ENCODE data around the gene BRPF3. TPM values are rescaled to one million over a fixed set of nuclear protein-coding genes. Genes with fewer than 3 reads are reported as not detected.

BRPF3 gene
- total RNA-seq, 1 experiment from 2014 or later, result 49.6 TPM

DNA sequence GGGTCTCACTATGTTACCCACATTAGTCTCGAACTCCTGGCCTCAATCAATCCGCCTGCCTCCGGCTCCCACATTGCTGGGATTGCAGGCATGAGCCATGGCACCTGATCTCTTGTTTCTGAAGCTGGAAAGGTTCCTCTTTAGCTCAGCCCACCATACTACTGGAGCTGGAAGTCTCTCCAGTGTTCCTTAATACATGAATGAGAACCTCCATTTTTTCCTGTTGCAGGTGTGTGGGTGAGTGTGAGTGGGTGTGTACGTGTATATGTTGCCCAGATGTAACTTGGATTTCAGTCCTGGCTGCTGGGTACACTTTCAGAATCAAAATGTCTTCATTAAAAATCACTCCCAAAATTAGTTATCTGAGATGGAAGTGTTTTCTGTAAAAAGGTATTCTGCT is 84.4 kb downstream of the BRPF3 start:
- POLR2A ChIA-PET, result no interaction called here
- H3K4me3 ChIP-seq (ENCODE audit: low read depth in 2 of 2, low read length in 2 of 2), result no peak overlapping the region
- CTCF ChIA-PET, result no interaction called here
- no peak overlapping the region for H3K27ac ChIP-seq (ENCODE audit: low read length)
- H3K9me3 ChIP-seq (ENCODE audit: control insufficient read depth, insufficient read depth, low read depth, low read length), result no peaks in the 10 kb centered on the region
- ATAC-seq (no peak), DNase-seq (ENCODE audit: low read depth, low spot score) (no peak)
- in situ Hi-C loops (cut with HindIII; ENCODE audit: low pct_unique_long_range_greater_than_20kb, low sequenced_read_pairs), result no loop called here
- H3K27me3 ChIP-seq (ENCODE audit: control insufficient read depth, insufficient read depth, low read length), result peaks cover 14% of the 10 kb centered on the region
- no TSS peak for BruUV-seq (replicated peaks)
- no peaks in the 10 kb centered on the region for H3K36me3 ChIP-seq (ENCODE audit: control insufficient read depth, insufficient read depth, low read length)
- TF ChIP-seq TCF7L2 (IDR thresholded peaks at IDR 0.05; ENCODE audit: low read depth, low read length) (no peak), REST (IDR thresholded peaks at IDR 0.05; ENCODE audit: insufficient read depth in 1 of 2, low read depth in 2 of 2, low read length in 1 of 2) (no peak), CTCF (IDR thresholded peaks at IDR 0.05) (no peak), POLR2AphosphoS5 (IDR thresholded peaks at IDR 0.05; ENCODE audit: low read depth, low read length) (no peak), SIN3A (IDR thresholded peaks at IDR 0.05; ENCODE audit: borderline replicate concordance, insufficient read depth, low read depth, low read length) (no peak)
- intact Hi-C loops (cut with micrococcal nuclease; ENCODE audit: unreplicated experiment), result no loop called here
- H3K4me1 ChIP-seq (ENCODE audit: control insufficient read depth, insufficient read depth, low read length), result no peaks in the 10 kb centered on the region

Other genes starting within 250 kb of the BRPF3 start
- gene SLC26A8, start 172.1 kb upstream of the BRPF3 start, total RNA-seq (2021; ENCODE audit: unreplicated experiment), result not detected
- gene MAPK14, start 168.9 kb upstream of the BRPF3 start, total RNA-seq (2021; ENCODE audit: unreplicated experiment), result 42.3 TPM
- gene MAPK13, start 66.2 kb upstream of the BRPF3 start, total RNA-seq (2021; ENCODE audit: unreplicated experiment), result 2.5 TPM
- gene PNPLA1, start 73.3 kb downstream of the BRPF3 start, total RNA-seq (2021; ENCODE audit: unreplicated experiment), result not detected
- gene BNIP5, start 140.1 kb downstream of the BRPF3 start, total RNA-seq (2021; ENCODE audit: unreplicated experiment), result not detected
- gene ETV7, start 190.9 kb downstream of the BRPF3 start, total RNA-seq (2021; ENCODE audit: unreplicated experiment), result 2.0 TPM
- gene PXT1, start 246.1 kb downstream of the BRPF3 start, total RNA-seq (2021; ENCODE audit: unreplicated experiment), result not detected
- gene KCTD20, start 246.3 kb downstream of the BRPF3 start, total RNA-seq (2021; ENCODE audit: unreplicated experiment), result 41.6 TPM

Data from Panc1 (cell line).